ENCODE results near the gene SEC22A.

- TF ChIP-seq SIN3A (IDR thresholded peaks at IDR 0.05; ENCODE audit: borderline replicate concordance, insufficient read depth, low read length) (no peak), POLR2AphosphoS5 (IDR thresholded peaks at IDR 0.05; ENCODE audit: low read depth, low read length) (no peak), REST (IDR thresholded peaks at IDR 0.05; ENCODE audit: insufficient read depth in 1 of 2, low read depth in 2 of 2, low read length in 2 of 2) (no peak), TAF1 (IDR thresholded peaks at IDR 0.05; ENCODE audit: borderline replicate concordance, insufficient read depth, low read length) (no peak)
Measured at GRCh38 chr3:123285931-123286307, 84.2 kb downstream of the SEC22A start.

Measured in PFSK-1 (cell line).